Right atrium auricular region (tissue), 2 donors: ENCODE results near the gene DEFB129. TPM values are rescaled to one million over a fixed set of nuclear protein-coding genes. Genes with fewer than 3 reads are reported as not detected.

ENCODE experiments used
- DNase-seq: peaks from one replicate; pipeline ENCODE4 v3.0.0-alpha.2; 2019; ENCODE audit warnings: low spot score
- H3K27ac ChIP-seq, 2 donors: fragments of 200-600 bp; sonication (generic); 1 replicate in 1 of 2; 2 replicates in 1 of 2; pipeline ENCODE4 v1.5.1; 2016 to 2019
- H3K27me3 ChIP-seq, 2 donors: fragments of 200-600 bp; sonication (generic); one replicate each; pipeline versions ENCODE4 v1.5.1 to v1.6.0; 2017 to 2019
- H3K36me3 ChIP-seq: fragments of 200-600 bp; sonication (generic); one replicate; pipeline ENCODE4 v1.5.1; 2016
- H3K4me1 ChIP-seq, 2 donors: fragments of 200-600 bp; sonication (generic); one replicate each; pipeline versions ENCODE4 v1.5.1 to v1.6.0; 2017 to 2019
- H3K4me3 ChIP-seq, 2 donors: fragments of 200-600 bp; sonication (generic); 1 replicate in 1 of 2; 2 replicates in 1 of 2; pipeline ENCODE4 v1.5.1; 2017 to 2019; ENCODE audit warnings: mild to moderate bottlenecking in 1 of 2, moderate library complexity in 1 of 2
- H3K9me3 ChIP-seq, 2 donors: fragments of 200-600 bp; sonication (generic); one replicate each; pipeline ENCODE4 v1.5.1; 2019
- CTCF ChIP-seq, 2 donors: fragments of 200-600 bp; sonication (generic); IDR thresholded peaks; one replicate each; pipeline ENCODE4 v1.5.1; 2019; ENCODE audit warnings: antibody characterized with exemption in 2 of 2
- total RNA-seq, 2 donors: library from RNA; depleted of rRNA; stranded (reverse); fragments of >200 nt; gene quantifications; one replicate each; pipeline ENCODE4 v1.1.0, GENCODE V29; 2016

DEFB129 gene
- total RNA-seq, 2 donors from 2014 or later: not detected

- no peak for TF ChIP-seq CTCF (IDR thresholded peaks at IDR 0.05)
- Histone ChIP-seq H3K27me3 (no peaks in the 10 kb centered on the region), H3K36me3 (no peaks in the 10 kb centered on the region), H3K4me3 (no peak overlapping the region), H3K4me1 (no peaks in the 10 kb centered on the region), H3K27ac (no peak overlapping the region), H3K9me3 (no peaks in the 10 kb centered on the region)
- no peak for DNase-seq
Observed at GRCh38 chr20:258269-258858, 31.3 kb downstream of the DEFB129 start.

- Histone ChIP-seq H3K27ac (no peak overlapping the region), H3K4me3 (no peak overlapping the region), H3K9me3 (no peaks in the 10 kb centered on the region), H3K27me3 (no peaks in the 10 kb centered on the region), H3K36me3 (no peaks in the 10 kb centered on the region), H3K4me1 (no peaks in the 10 kb centered on the region)
- TF ChIP-seq CTCF (IDR thresholded peaks at IDR 0.05): peak in 1 of 2 donors; percentile 31
- peak; percentile 52 for DNase-seq
Observed at GRCh38 chr20:258963-259362, 31.9 kb downstream of the DEFB129 start.

- no peak for DNase-seq
- H3K36me3 ChIP-seq: no peaks in the 10 kb centered on the region
- H3K4me3 ChIP-seq: no peak overlapping the region
- no peak for TF ChIP-seq CTCF (IDR thresholded peaks at IDR 0.05)
- no peaks in the 10 kb centered on the region for H3K9me3 ChIP-seq
- no peak overlapping the region for H3K27ac ChIP-seq
- H3K27me3 ChIP-seq: no peaks in the 10 kb centered on the region
- H3K4me1 ChIP-seq: no peaks in the 10 kb centered on the region
Observed at GRCh38 chr20:259981-260380, 32.9 kb downstream of the DEFB129 start.

- no peak for TF ChIP-seq CTCF (IDR thresholded peaks at IDR 0.05)
- H3K4me1 ChIP-seq: peaks cover 0 to 10% of the 10 kb centered on the region in 2 donors
- no peak for DNase-seq
Observed at GRCh38 chr20:263701-264100, 36.6 kb downstream of the DEFB129 start.

GRCh38 chr20:266596-267562 is 39.8 kb downstream of the DEFB129 start:
- H3K27ac ChIP-seq: no peak overlapping the region
- H3K4me1 ChIP-seq: peaks cover 0 to 10% of the 10 kb centered on the region in 2 donors
- DNase-seq: peak; percentile 88
- peak overlapping the region; percentile 40 to 51 for H3K4me3 ChIP-seq
- H3K9me3 ChIP-seq: no peaks in the 10 kb centered on the region
- H3K27me3 ChIP-seq: no peaks in the 10 kb centered on the region
- peak; percentile 90 to 99 for TF ChIP-seq CTCF (IDR thresholded peaks at IDR 0.05)
- H3K36me3 ChIP-seq: no peaks in the 10 kb centered on the region

More at GRCh38 chr20:263701-264100, 36.6 kb downstream of the DEFB129 start:
- Histone ChIP-seq H3K4me3 (no peak overlapping the region), H3K9me3 (no peaks in the 10 kb centered on the region), H3K27ac (no peak overlapping the region), H3K27me3 (no peaks in the 10 kb centered on the region), H3K36me3 (no peaks in the 10 kb centered on the region)
